PC-9 (cell line): Measurements from ENCODE around the gene CCR3. TPM values are rescaled to one million over a fixed set of nuclear protein-coding genes. Genes with fewer than 3 reads are reported as not detected.

Experiments used
- BruUV-seq: library from RNA; stranded (reverse); fragments of 400-500 nt; replicated peaks from 2 replicates; lab custom pipeline; 2021; lab: Mats Ljungman, UMichigan
- CTCF ChIA-PET: fragments of 300-600 bp; sonication (Branson Sonifier 250); formaldehyde crosslinking; loops from one replicate; lab custom pipeline; 2022; ENCODE audit warnings: antibody characterized with exemption; lab: Charles Lee
- POLR2A ChIA-PET: fragments of 300-600 bp; sonication (Branson Sonifier 250); formaldehyde crosslinking; loops from one replicate; lab custom pipeline; 2022; ENCODE audit warnings: antibody characterized with exemption; ENCODE audit not compliant: unreplicated experiment; lab: Charles Lee
- DNase-seq, 2 experiments: peaks; one replicate each; pipeline versions ENCODE4 v3.0.0 to v3.0.0-alpha.2; 2015 to 2022; ENCODE audit warnings: mixed read lengths in 1 of 2
- H2AFZ ChIP-seq: fragments of 200-600 bp; sonication (generic); 2 replicates; pipeline ENCODE4 v1.8.1; 2017; ENCODE audit warnings: antibody characterized with exemption
- H3F3A ChIP-seq: fragments of 200-600 bp; sonication (generic); 2 replicates; pipeline ENCODE4 v1.8.1; 2017; ENCODE audit warnings: antibody characterized with exemption, mild to moderate bottlenecking, low read depth; ENCODE audit not compliant: insufficient read depth
- H3K27ac ChIP-seq: fragments of 200-600 bp; sonication (generic); 2 replicates; pipeline ENCODE4 v1.6.1; 2016; ENCODE audit warnings: mixed run types
- H3K27me3 ChIP-seq: fragments of 200-600 bp; sonication (generic); 2 replicates; pipeline ENCODE4 v1.6.1; 2016; ENCODE audit warnings: low read depth, mixed run types; ENCODE audit not compliant: insufficient read depth
- H3K36me3 ChIP-seq: fragments of 200-600 bp; sonication (generic); 2 replicates; pipeline ENCODE4 v1.6.1; 2016; ENCODE audit warnings: low read depth, mixed run types
- H3K4me1 ChIP-seq: fragments of 200-600 bp; sonication (generic); replicated peaks from 2 replicates; pipeline ENCODE4 v1.6.1; 2016; ENCODE audit warnings: mixed run types; ENCODE audit not compliant: insufficient read depth
- H3K4me2 ChIP-seq: fragments of 200-600 bp; sonication (generic); 2 replicates; pipeline ENCODE4 v1.6.1; 2017; ENCODE audit warnings: mixed run types
- H3K4me3 ChIP-seq: fragments of 200-600 bp; sonication (generic); 2 replicates; pipeline ENCODE4 v1.6.1; 2016; ENCODE audit warnings: mixed run types
- H3K79me2 ChIP-seq: fragments of 200-600 bp; sonication (generic); 2 replicates; pipeline ENCODE4 v1.6.1; 2017; ENCODE audit warnings: low read depth, mixed run types
- H3K9me2 ChIP-seq: fragments of 200-600 bp; sonication (generic); 2 replicates; pipeline ENCODE4 v1.8.1; 2017; ENCODE audit warnings: mild to moderate bottlenecking; ENCODE audit not compliant: insufficient read depth
- H3K9me3 ChIP-seq: fragments of 200-600 bp; sonication (generic); 2 replicates; pipeline ENCODE4 v1.8.1; 2016; ENCODE audit warnings: low read depth; ENCODE audit not compliant: insufficient read depth
- H4K20me1 ChIP-seq: fragments of 200-600 bp; sonication (generic); 2 replicates; pipeline ENCODE4 v1.8.1; 2017; ENCODE audit not compliant: insufficient read depth
- EZH2 ChIP-seq: fragments of 200-600 bp; sonication (generic); IDR thresholded peaks from 2 replicates; pipeline ENCODE4 v1.8.0; 2017; ENCODE audit warnings: antibody characterized with exemption, low read depth
- intact Hi-C: fragments of 100-400 bp; cut with micrococcal nuclease; formaldehyde crosslinking; loops from one replicate; pipeline ENCODE4 v1.10.0; 2022; ENCODE audit not compliant: unreplicated experiment
- total RNA-seq: library from RNA; stranded (reverse); gene quantifications from 2 replicates; pipeline ENCODE4 v1.2.3, GENCODE V29; 2021
- TF ChIP-seq, protein P1 (sequence below): fragments of 200-600 bp; sonication (generic); conservative IDR thresholded peaks from 2 replicates; pipeline ENCODE4 v1.6.1; 2017; ENCODE audit warnings: mixed run types, antibody characterized with exemption, mild to moderate bottlenecking, moderate library complexity

CCR3 gene
- total RNA-seq, 1 experiment from 2014 or later = 3.1 TPM

- TF ChIP-seq, protein P1, sequence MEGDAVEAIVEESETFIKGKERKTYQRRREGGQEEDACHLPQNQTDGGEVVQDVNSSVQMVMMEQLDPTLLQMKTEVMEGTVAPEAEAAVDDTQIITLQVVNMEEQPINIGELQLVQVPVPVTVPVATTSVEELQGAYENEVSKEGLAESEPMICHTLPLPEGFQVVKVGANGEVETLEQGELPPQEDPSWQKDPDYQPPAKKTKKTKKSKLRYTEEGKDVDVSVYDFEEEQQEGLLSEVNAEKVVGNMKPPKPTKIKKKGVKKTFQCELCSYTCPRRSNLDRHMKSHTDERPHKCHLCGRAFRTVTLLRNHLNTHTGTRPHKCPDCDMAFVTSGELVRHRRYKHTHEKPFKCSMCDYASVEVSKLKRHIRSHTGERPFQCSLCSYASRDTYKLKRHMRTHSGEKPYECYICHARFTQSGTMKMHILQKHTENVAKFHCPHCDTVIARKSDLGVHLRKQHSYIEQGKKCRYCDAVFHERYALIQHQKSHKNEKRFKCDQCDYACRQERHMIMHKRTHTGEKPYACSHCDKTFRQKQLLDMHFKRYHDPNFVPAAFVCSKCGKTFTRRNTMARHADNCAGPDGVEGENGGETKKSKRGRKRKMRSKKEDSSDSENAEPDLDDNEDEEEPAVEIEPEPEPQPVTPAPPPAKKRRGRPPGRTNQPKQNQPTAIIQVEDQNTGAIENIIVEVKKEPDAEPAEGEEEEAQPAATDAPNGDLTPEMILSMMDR = no peak
- no peak for TF ChIP-seq EZH2
- Histone ChIP-seq H3K9me3 (no peaks in the 10 kb centered on the region), H3K4me2 (no peak overlapping the region), H3K4me1 (no peaks in the 10 kb centered on the region), H3K27me3 (no peaks in the 10 kb centered on the region), H3K79me2 (no peaks in the 10 kb centered on the region), H3K27ac (no peak overlapping the region), H3K4me3 (no peak overlapping the region), H3F3A (no peaks in the 10 kb centered on the region), H3K36me3 (no peaks in the 10 kb centered on the region), H3K9me2 (no peaks in the 10 kb centered on the region), H4K20me1 (no peaks in the 10 kb centered on the region), H2AFZ (no peak overlapping the region)
- CTCF ChIA-PET = no interaction called here
- intact Hi-C loops = no loop called here
- POLR2A ChIA-PET = no interaction called here
- no peak for DNase-seq
- BruUV-seq = no TSS peak
These were observed 59.0 kb downstream of the CCR3 start for GRCh38 chr3:46301122-46301835.

DNA sequence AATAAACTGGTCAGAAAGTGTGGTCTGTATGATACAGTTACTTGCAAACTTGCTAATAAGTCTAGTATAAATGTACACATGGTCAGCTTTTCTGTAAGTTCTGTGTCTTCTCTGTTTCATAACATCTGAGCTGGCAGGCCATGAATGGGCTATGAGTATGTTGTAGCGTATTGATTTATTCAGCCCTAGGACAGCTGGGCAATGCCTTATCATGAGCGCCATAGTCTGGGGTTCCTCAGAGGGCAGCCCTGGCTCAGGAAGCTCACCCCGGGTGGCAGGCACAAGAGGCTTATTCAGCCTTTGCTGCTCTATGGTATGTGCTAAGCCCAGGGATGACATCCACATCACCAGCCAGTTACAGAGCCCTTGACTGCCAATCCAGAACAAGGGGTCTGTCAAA is 61.0 kb downstream of the CCR3 start:
- Histone ChIP-seq H3K27me3 (no peaks in the 10 kb centered on the region), H3K9me3 (no peaks in the 10 kb centered on the region), H3K4me2 (no peak overlapping the region), H3K4me1 (no peaks in the 10 kb centered on the region), H3K9me2 (no peaks in the 10 kb centered on the region), H3K36me3 (no peaks in the 10 kb centered on the region), H3K4me3 (no peak overlapping the region), H3K27ac (no peak overlapping the region), H3K79me2 (no peaks in the 10 kb centered on the region), H3F3A (no peaks in the 10 kb centered on the region), H4K20me1 (no peaks in the 10 kb centered on the region), H2AFZ (no peak overlapping the region)
- TF ChIP-seq, protein P1 = no peak
- TF ChIP-seq EZH2 = no peak
- DNase-seq = no peak
- ChIA-PET CTCF (no interaction called here), POLR2A (no interaction called here)
- no TSS peak for BruUV-seq
- intact Hi-C loops = no loop called here

DNA sequence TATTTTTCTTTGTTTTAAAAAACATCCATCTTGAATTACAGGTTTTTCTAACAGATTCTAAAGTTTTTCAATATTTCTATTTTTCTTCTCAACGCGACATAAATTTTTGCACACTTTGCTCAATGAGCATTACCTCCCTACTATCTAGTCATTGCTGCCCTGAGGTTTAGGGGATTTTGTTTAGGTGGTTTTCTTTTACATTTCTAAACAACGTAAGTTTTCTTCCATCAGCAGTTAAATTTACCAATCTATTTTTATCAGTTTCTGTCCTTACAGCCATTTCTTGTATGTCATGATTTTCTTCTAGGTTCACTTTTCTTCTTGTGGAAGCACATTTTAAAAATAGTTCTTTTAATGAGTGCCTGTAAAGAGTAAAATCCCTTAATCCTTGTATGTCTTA is 62.5 kb downstream of the CCR3 start:
- CTCF ChIA-PET = no interaction called here
- no TSS peak for BruUV-seq

More for the DNA sequence above, 62.5 kb downstream of the CCR3 start:
- Histone ChIP-seq H3K9me2 (no peaks in the 10 kb centered on the region), H3K27ac (no peak overlapping the region), H3K9me3 (no peaks in the 10 kb centered on the region), H3K27me3 (no peaks in the 10 kb centered on the region), H3K4me3 (no peak overlapping the region), H3K79me2 (no peaks in the 10 kb centered on the region), H2AFZ (no peak overlapping the region), H3K36me3 (no peaks in the 10 kb centered on the region), H3K4me2 (no peak overlapping the region), H4K20me1 (no peaks in the 10 kb centered on the region), H3F3A (no peaks in the 10 kb centered on the region), H3K4me1 (no peaks in the 10 kb centered on the region)
- DNase-seq = no peak
- POLR2A ChIA-PET = no interaction called here
- TF ChIP-seq, protein P1 = no peak
- no peak for TF ChIP-seq EZH2
- intact Hi-C loops = no loop called here
